Stimulated activated CD8-positive, alpha-beta memory T cell treated with anti-CD3 and anti-CD28 coated beads, Interleukin-12 subunit alpha, Interleukin-12 subunit beta, amount 100 ng/mL, for 4 hours (primary cell): ENCODE measurements around the gene CELSR2.

ENCODE experiments used
- DNase-seq: peaks from one replicate; pipeline ENCODE4 v3.0.0-alpha.2; 2020; ENCODE audit warnings: low read depth

The CELSR2 gene

GRCh38 chr1:109263597-109264378, 14.4 kb downstream of the CELSR2 start:
- peak; percentile 40 for DNase-seq

GRCh38 chr1:109264379-109264755, 15.0 kb downstream of the CELSR2 start:
- no peak for DNase-seq

GRCh38 chr1:109265016-109265415, 15.7 kb downstream of the CELSR2 start:
- no peak for DNase-seq

GRCh38 chr1:109265741-109266330, 16.5 kb downstream of the CELSR2 start:
- no peak for DNase-seq

GRCh38 chr1:109266965-109267364, 17.6 kb downstream of the CELSR2 start:
- no peak for DNase-seq

GRCh38 chr1:109267743-109268300, 18.5 kb downstream of the CELSR2 start:
- DNase-seq = no peak

- DNase-seq = no peak
Observed at GRCh38 chr1:109268431-109269211, 19.3 kb downstream of the CELSR2 start.

- DNase-seq = no peak
Observed at GRCh38 chr1:109269212-109269980, 20.1 kb downstream of the CELSR2 start.

- DNase-seq = no peak
Observed at GRCh38 chr1:109269981-109270622, 20.8 kb downstream of the CELSR2 start.

GRCh38 chr1:109270623-109271317, 21.4 kb downstream of the CELSR2 start:
- no peak for DNase-seq

- no peak for DNase-seq
Observed at GRCh38 chr1:109271458-109271857, 22.1 kb downstream of the CELSR2 start.

GRCh38 chr1:109272021-109272799, 22.9 kb downstream of the CELSR2 start:
- DNase-seq = no peak

GRCh38 chr1:109272831-109273547, 23.6 kb downstream of the CELSR2 start:
- no peak for DNase-seq

- no peak for DNase-seq
Observed at GRCh38 chr1:109273570-109274288, 24.4 kb downstream of the CELSR2 start.

- DNase-seq = no peak
Observed at GRCh38 chr1:109274533-109275476, 25.5 kb downstream of the CELSR2 start.

GRCh38 chr1:109275706-109276345, 26.5 kb downstream of the CELSR2 start:
- DNase-seq = no peak
